Endothelial cell of umbilical vein (primary cell): ENCODE data around the gene WBP2NL. TPM values are rescaled to one million over a fixed set of nuclear protein-coding genes. Genes with fewer than 3 reads are reported as not detected.

Source experiments
- BruUV-seq: library from RNA; stranded (reverse); fragments of 400-500 nt; replicated peaks from 2 replicates; lab custom pipeline; 2021; lab: Mats Ljungman, UMichigan
- CTCF ChIA-PET: fragments of 300-600, 350-600 bp; sonication (Branson Sonifier 250); formaldehyde crosslinking; loops from one replicate; lab custom pipeline; 2021; ENCODE audit warnings: antibody characterized with exemption, inconsistent platforms; lab: Charles Lee
- POLR2A ChIA-PET: fragments of 300-600, 350-600 bp; sonication (Branson Sonifier 250); formaldehyde crosslinking; loops from one replicate; lab custom pipeline; 2021; ENCODE audit warnings: antibody characterized with exemption, inconsistent platforms; lab: Charles Lee
- DNase-seq: peaks from one replicate; pipeline ENCODE4 v3.0.0-alpha.2; 2011; ENCODE audit warnings: low read depth, low spot score
- FAIRE-seq: peaks from 2 replicates; lab custom pipeline; 2011; peaks lifted over from hg19 to GRCh38; lab: Jason Lieb, UNC
- H2AFZ ChIP-seq: 2 replicates; pipeline ENCODE4 v1.6.0; 2012; ENCODE audit warnings: low read depth, low read length, control low read depth, inconsistent platforms
- H3K27ac ChIP-seq: 2 replicates; pipeline ENCODE4 v1.5.1; 2011; ENCODE audit warnings: low read depth, mild to moderate bottlenecking, control low read depth, low read length, moderate library complexity; ENCODE audit not compliant: insufficient read depth
- H3K27me3 ChIP-seq, 2 experiments: 2 replicates each; pipeline versions ENCODE4 v1.6.0 to v1.6.1; 2011; ENCODE audit warnings: low read length in 2 of 2, mixed read lengths in 1 of 2; ENCODE audit not compliant: control insufficient read depth in 2 of 2, insufficient read depth in 2 of 2
- H3K36me3 ChIP-seq, 2 experiments: 2 replicates in 1 of 2; 3 replicates in 1 of 2; pipeline ENCODE4 v1.5.1; 2011; ENCODE audit warnings: low read length in 2 of 2, mild to moderate bottlenecking in 1 of 2, moderate library complexity in 1 of 2; ENCODE audit not compliant: control insufficient read depth in 2 of 2, insufficient read depth in 2 of 2; ENCODE audit errors: extremely low read depth in 1 of 2
- H3K4me1 ChIP-seq: 3 replicates; pipeline ENCODE4 v1.5.1; 2011; ENCODE audit warnings: mild to moderate bottlenecking, low read length; ENCODE audit not compliant: control insufficient read depth, insufficient read depth; ENCODE audit errors: extremely low read depth
- H3K4me2 ChIP-seq: 2 replicates; pipeline ENCODE4 v1.6.1; 2011; ENCODE audit warnings: low read length, control low read depth, mixed read lengths; ENCODE audit not compliant: insufficient read depth
- H3K4me3 ChIP-seq, 3 experiments: fragments of 200-600 bp in 1 of 3; sonication (generic), shearing (Covaris generic) in 1 of 3; replicated peaks in 1 of 3; 2 replicates each; pipeline ENCODE4 v1.5.1; 2011 to 2016; ENCODE audit warnings: control low read depth in 3 of 3, low read length in 3 of 3, mild to moderate bottlenecking in 2 of 3, inconsistent platforms in 1 of 3, low read depth in 1 of 3, moderate library complexity in 1 of 3; ENCODE audit not compliant: insufficient read depth in 1 of 3
- H3K79me2 ChIP-seq: 2 replicates; pipeline ENCODE4 v1.6.0; 2012; ENCODE audit warnings: low read length, inconsistent platforms; ENCODE audit not compliant: control insufficient read depth, insufficient read depth
- H3K9ac ChIP-seq: replicated peaks from 2 replicates; pipeline ENCODE3; 2011; ENCODE audit warnings: low read length, control low read depth; ENCODE audit not compliant: insufficient read depth; ENCODE audit errors: extremely low read depth
- H3K9me1 ChIP-seq: replicated peaks from 3 replicates; pipeline ENCODE4 v1.6.0; 2011; ENCODE audit warnings: mild to moderate bottlenecking, low read length; ENCODE audit not compliant: control insufficient read depth, insufficient read depth; ENCODE audit errors: extremely low read depth
- H3K9me3 ChIP-seq: replicated peaks from 2 replicates; pipeline ENCODE4 v1.5.1; 2012; ENCODE audit warnings: low read length, inconsistent platforms; ENCODE audit not compliant: control insufficient read depth, insufficient read depth
- H4K20me1 ChIP-seq: replicated peaks from 2 replicates; pipeline ENCODE3; 2011; ENCODE audit warnings: mild to moderate bottlenecking, low read length; ENCODE audit not compliant: control insufficient read depth, insufficient read depth; ENCODE audit errors: extremely low read depth
- CTCF ChIP-seq, 2 donors: IDR thresholded peaks; 1 replicate in 1 of 2; 2 replicates in 1 of 2; pipeline ENCODE4 v1.5.1; 2011; ENCODE audit warnings: low read length in 2 of 2, mild to moderate bottlenecking in 2 of 2, moderate library complexity in 2 of 2, control low read depth in 1 of 2, inconsistent platforms in 1 of 2, low read depth in 1 of 2; ENCODE audit not compliant: insufficient read depth in 1 of 2; ENCODE audit errors: extremely low read depth in 1 of 2
- EZH2 ChIP-seq: IDR thresholded peaks from 2 replicates; pipeline ENCODE4 v1.6.1; 2012; ENCODE audit warnings: borderline replicate concordance, low read depth, mild to moderate bottlenecking, moderate library complexity, low read length, inconsistent platforms; ENCODE audit not compliant: severe bottlenecking
- FOS ChIP-seq: IDR thresholded peaks from 2 replicates; pipeline ENCODE4 v1.6.1; 2011; ENCODE audit warnings: mild to moderate bottlenecking, low read length, moderate library complexity, borderline replicate concordance; ENCODE audit not compliant: insufficient read depth
- GATA2 ChIP-seq: IDR thresholded peaks from 2 replicates; pipeline ENCODE4 v1.7.0; 2011; ENCODE audit warnings: low read depth, mild to moderate bottlenecking, moderate library complexity, mixed read lengths, low read length; ENCODE audit not compliant: insufficient read length, insufficient read depth
- JUN ChIP-seq: IDR thresholded peaks from 2 replicates; pipeline ENCODE4 v1.6.1; 2011; ENCODE audit warnings: borderline replicate concordance, low read depth; ENCODE audit not compliant: insufficient read length, insufficient read depth
- MAX ChIP-seq: IDR thresholded peaks from 2 replicates; pipeline ENCODE4 v1.6.1; 2011; ENCODE audit not compliant: insufficient read depth, insufficient read length
- MYC ChIP-seq: IDR thresholded peaks from one replicate; pipeline ENCODE4 v1.6.1; 2011; ENCODE audit warnings: mild to moderate bottlenecking, low read depth, low read length
- POLR2A ChIP-seq: IDR thresholded peaks from 2 replicates; pipeline ENCODE4 v1.6.1; 2012; ENCODE audit warnings: low read depth, mild to moderate bottlenecking, control low read depth, low read length
- POLR2AphosphoS5 ChIP-seq: IDR thresholded peaks from 2 replicates; pipeline ENCODE4 v1.6.1; 2012; ENCODE audit warnings: low read depth, mild to moderate bottlenecking, control low read depth, low read length, moderate library complexity; ENCODE audit not compliant: insufficient read depth
- dilution Hi-C: fragments of 300-500 bp; cut with MboI; formaldehyde crosslinking; loops from one replicate; pipeline ENCODE4 v1.15.0; 2019; ENCODE audit warnings: low sequenced_read_pairs; ENCODE audit not compliant: extremely low pct_ligation_motif_present
- intact Hi-C: fragments of 100-400 bp; cut with micrococcal nuclease; formaldehyde crosslinking; loops from one replicate; pipeline ENCODE4 v1.10.0; 2022
- polyA plus RNA-seq, 4 experiments: library from polyadenylated mRNA; depleted of rRNA in 3 of 4; stranded (reverse) in 3 of 4; unstranded in 1 of 4; fragments of >200 nt; gene quantifications; 2 replicates each; pipeline versions ENCODE4 v1.2.1 to v1.2.3, GENCODE V29; 2011 to 2012; ENCODE audit warnings: missing spikeins in 1 of 4
- total RNA-seq: library from RNA; stranded (reverse); gene quantifications from 2 replicates; pipeline ENCODE4 v1.2.3, GENCODE V29; 2021

WBP2NL gene
- total and polyA plus RNA-seq, 2 donors (not counting 3 experiments of a cell fraction or from before 2014, with no cell fraction given), result 0.08 to 0.27 TPM

GRCh38 chr22:42064629-42065028 is 66.0 kb downstream of the WBP2NL start:
- no peak for TF ChIP-seq CTCF (IDR thresholded peaks at IDR 0.05; ENCODE audit: extremely low read depth in 1 of 2, insufficient read depth in 1 of 2, low read depth in 1 of 2, low read length in 2 of 2)
- TF ChIP-seq POLR2AphosphoS5, result no peak
- no peak for TF ChIP-seq POLR2A
- no peak for TF ChIP-seq FOS
- TF ChIP-seq JUN, result no peak
- no peak for TF ChIP-seq GATA2
- no peak for TF ChIP-seq MAX
- TF ChIP-seq MYC, result no peak
- TF ChIP-seq EZH2, result no peak
- Histone ChIP-seq H3K79me2 (no peaks in the 10 kb centered on the region), H4K20me1 (no peaks in the 10 kb centered on the region), H3K4me3 (no peak overlapping the region), H3K27ac (no peak overlapping the region), H3K9ac (no peak overlapping the region), H3K27me3 (no peaks in the 10 kb centered on the region), H2AFZ (no peak overlapping the region), H3K9me1 (no peaks in the 10 kb centered on the region), H3K36me3 (peaks cover 4 to 8% of the 10 kb centered on the region in 2 experiments), H3K4me1 (peaks cover 1% of the 10 kb centered on the region), H3K9me3 (no peaks in the 10 kb centered on the region), H3K4me2 (no peak overlapping the region)
- FAIRE-seq (no peak), DNase-seq (no peak)
- intact Hi-C loops (no loop called here), dilution Hi-C loops (no loop called here)
- CTCF ChIA-PET, result interaction anchor here (1.0 kb wide), 1 partner anchor 27 kb away, joined by 3 read pairs; no protein-coding TSS in a partner anchor
- POLR2A ChIA-PET, result no interaction called here
- BruUV-seq, result no TSS peak
